KMS-11 (cell line): ENCODE data around the gene TMEM95.
"Not testable (repeated sequence)": the region's sequence is repeated elsewhere in the genome, so short reads cannot be mapped to it uniquely, and the experiment has no call there.

ENCODE experiments used
- H2AFZ ChIP-seq: fragments of 200-600 bp; sonication (generic); 2 replicates; pipeline ENCODE4 v1.6.1; 2016; ENCODE audit warnings: antibody characterized with exemption, mixed run types, low read depth
- H3K27ac ChIP-seq: fragments of 200-600 bp; sonication (generic); 2 replicates; pipeline ENCODE4 v1.6.1; 2016; ENCODE audit warnings: mild to moderate bottlenecking, mixed run types
- H3K27me3 ChIP-seq: fragments of 200-600 bp; sonication (generic); 2 replicates; pipeline ENCODE4 v1.6.1; 2017; ENCODE audit warnings: mild to moderate bottlenecking, low read depth, mixed run types, moderate library complexity; ENCODE audit not compliant: insufficient read depth
- H3K36me3 ChIP-seq: fragments of 200-600 bp; sonication (generic); 2 replicates; pipeline ENCODE4 v1.6.1; 2017; ENCODE audit warnings: mild to moderate bottlenecking, mixed run types; ENCODE audit not compliant: insufficient read depth
- H3K4me1 ChIP-seq: fragments of 200-600 bp; sonication (generic); 2 replicates; pipeline ENCODE4 v1.6.1; 2016; ENCODE audit warnings: mild to moderate bottlenecking, low read depth, mixed run types; ENCODE audit not compliant: poor library complexity, severe bottlenecking
- H3K4me2 ChIP-seq: fragments of 200-600 bp; sonication (generic); 2 replicates; pipeline ENCODE4 v1.7.0; 2016; ENCODE audit warnings: mild to moderate bottlenecking, mixed run types
- H3K4me3 ChIP-seq: fragments of 200-600 bp; sonication (generic); IDR thresholded peaks from 2 replicates; pipeline ENCODE4 v1.6.1; 2017; ENCODE audit warnings: low read depth, low read length, mixed read lengths; ENCODE audit not compliant: insufficient read depth
- H3K79me2 ChIP-seq: fragments of 200-600 bp; sonication (generic); 2 replicates; pipeline ENCODE4 v1.6.1; 2016; ENCODE audit warnings: low read depth, mixed run types; ENCODE audit not compliant: insufficient read depth
- H3K9ac ChIP-seq: fragments of 200-600 bp; sonication (generic); 2 replicates; pipeline ENCODE4 v1.6.1; 2016; ENCODE audit warnings: mild to moderate bottlenecking, mixed run types
- H4K20me1 ChIP-seq: fragments of 200-600 bp; sonication (generic); 2 replicates; pipeline ENCODE4 v1.6.1; 2016; ENCODE audit warnings: mild to moderate bottlenecking, mixed run types; ENCODE audit not compliant: insufficient read depth
- CTCF ChIP-seq: fragments of 200-600 bp; sonication (generic); conservative IDR thresholded peaks from 2 replicates; pipeline ENCODE4 v1.6.1; 2017; ENCODE audit warnings: low read depth, mild to moderate bottlenecking, antibody characterized with exemption, low read length, moderate library complexity, mixed read lengths

TMEM95 gene

GRCh38 chr17:7332111-7332510 lies 22.8 kb upstream of the TMEM95 start:
- Histone ChIP-seq H3K27ac (no peak overlapping the region), H2AFZ (no peak overlapping the region)

GRCh38 chr17:7332600-7333069 lies 22.3 kb upstream of the TMEM95 start:
- H3K79me2 ChIP-seq, H4K20me1 ChIP-seq, H3K4me1 ChIP-seq, H3K9ac ChIP-seq, H3K27ac ChIP-seq, H3K4me3 ChIP-seq, H3K36me3 ChIP-seq, H3K27me3 ChIP-seq, H3K4me2 ChIP-seq, H2AFZ ChIP-seq: not testable (repeated sequence)

More at GRCh38 chr17:7332111-7332510, 22.8 kb upstream of the TMEM95 start:
- Histone ChIP-seq H3K4me1 (no peaks in the 10 kb centered on the region), H3K9ac (no peak overlapping the region), H3K4me2 (no peak overlapping the region), H4K20me1 (no peaks in the 10 kb centered on the region), H3K27me3 (no peaks in the 10 kb centered on the region), H3K79me2 (no peaks in the 10 kb centered on the region), H3K4me3 (no peak overlapping the region), H3K36me3 (no peaks in the 10 kb centered on the region)
- TF ChIP-seq CTCF: no peak

GRCh38 chr17:7334938-7335538 lies 19.9 kb upstream of the TMEM95 start:
- Histone ChIP-seq H3K9ac (no peak overlapping the region), H4K20me1 (no peaks in the 10 kb centered on the region), H2AFZ (no peak overlapping the region), H3K79me2 (no peaks in the 10 kb centered on the region), H3K4me1 (no peaks in the 10 kb centered on the region), H3K27ac (no peak overlapping the region), H3K4me2 (no peak overlapping the region), H3K4me3 (no peak overlapping the region), H3K27me3 (no peaks in the 10 kb centered on the region), H3K36me3 (no peaks in the 10 kb centered on the region)
- TF ChIP-seq CTCF: no peak

- not testable (repeated sequence) for H4K20me1 ChIP-seq, H3K4me3 ChIP-seq, H2AFZ ChIP-seq, H3K36me3 ChIP-seq, H3K27me3 ChIP-seq, H3K79me2 ChIP-seq, H3K4me2 ChIP-seq, H3K4me1 ChIP-seq, H3K27ac ChIP-seq, H3K9ac ChIP-seq
These were observed 19.2 kb upstream of the TMEM95 start for GRCh38 chr17:7335765-7336164.

GRCh38 chr17:7336240-7337175 lies 18.4 kb upstream of the TMEM95 start, which contains the start of gene ACAP1:
Gene ACAP1, plus strand, starts transcription at chr17:7336529. Its CDS starts 206 bp downstream, at chr17:7336735.
- H3K27me3 ChIP-seq: no peaks in the 10 kb centered on the region
- H3K27ac ChIP-seq: no peak within 1 kb of the TSS
- no peak for TF ChIP-seq CTCF
- H3K9ac ChIP-seq: peak within 1 kb of the TSS; percentile 13; the same call in 1 of the 2 replicates
- no peak within 1 kb of the TSS for H3K4me3 ChIP-seq
- H3K4me1 ChIP-seq: no peaks in the 10 kb centered on the region
- no peaks in the 10 kb centered on the region for H4K20me1 ChIP-seq
- no peaks in the 10 kb centered on the region for H3K79me2 ChIP-seq
- H3K4me2 ChIP-seq: no peak within 1 kb of the TSS
- H2AFZ ChIP-seq: no peak within 1 kb of the TSS
- H3K36me3 ChIP-seq: no peaks in the 10 kb centered on the region

- H3K9ac ChIP-seq, H3K4me3 ChIP-seq, H3K27ac ChIP-seq: not testable (repeated sequence)
These were observed 17.4 kb upstream of the TMEM95 start for GRCh38 chr17:7337600-7337999.

More at GRCh38 chr17:7337600-7337999, 17.4 kb upstream of the TMEM95 start:
- not testable (repeated sequence) for H4K20me1 ChIP-seq, H2AFZ ChIP-seq, H3K27me3 ChIP-seq, H3K79me2 ChIP-seq, H3K4me2 ChIP-seq, H3K4me1 ChIP-seq, H3K36me3 ChIP-seq
